Frontal cortex (tissue), 4 donors: ENCODE results near the gene TARS2. TPM values are rescaled to one million over a fixed set of nuclear protein-coding genes. Genes with fewer than 3 reads are reported as not detected.

Experiments
- DNase-seq, 2 donors: peaks; one replicate each; pipeline ENCODE4 v3.0.0; 2012; ENCODE audit warnings: low spot score in 2 of 2
- FAIRE-seq: peaks from 2 replicates; lab custom pipeline; 2012; peaks lifted over from hg19 to GRCh38; lab: Jason Lieb, UNC
- total RNA-seq: library from RNA; depleted of rRNA; stranded (reverse); fragments of >200 nt; gene quantifications from one replicate; pipeline ENCODE4 v1.2.3, GENCODE V29; 2014
- donor health status: control.
- donor health status: control.
- donor health status: control.

Gene TARS2
- total RNA-seq = 22.8 TPM

GRCh38 chr1:150486966-150487762, at the start of gene TARS2:
Gene TARS2 (plus strand): TSS chr1:150487419. CDS start chr1:150487451, 32 bp downstream.
- FAIRE-seq = no peak
- peak; percentile 78 to 93 for DNase-seq

GRCh38 chr1:150441121-150441520, 46.1 kb upstream of the TARS2 start:
- DNase-seq (no peak), FAIRE-seq (no peak)

- DNase-seq (no peak), FAIRE-seq (no peak)
Measured at GRCh38 chr1:150444232-150444631, 43.0 kb upstream of the TARS2 start.

GRCh38 chr1:150456146-150456647, 31.0 kb upstream of the TARS2 start:
- FAIRE-seq = no peak
- no peak for DNase-seq

GRCh38 chr1:150464422-150464826, 22.8 kb upstream of the TARS2 start:
- FAIRE-seq (no peak), DNase-seq (peak in 1 of 2 donors; percentile 65)

- FAIRE-seq (no peak), DNase-seq (no peak)
Measured at GRCh38 chr1:150466964-150467363, 20.3 kb upstream of the TARS2 start.

GRCh38 chr1:150469291-150469690, 17.9 kb upstream of the TARS2 start:
- DNase-seq (no peak), FAIRE-seq (no peak)

GRCh38 chr1:150472601-150473200, 14.5 kb upstream of the TARS2 start:
- FAIRE-seq (no peak), DNase-seq (no peak)

- FAIRE-seq (no peak), DNase-seq (no peak)
Measured at GRCh38 chr1:150473659-150474058, 13.6 kb upstream of the TARS2 start.

GRCh38 chr1:150474869-150475268, 12.3 kb upstream of the TARS2 start:
- DNase-seq (no peak), FAIRE-seq (no peak)

- no peak for DNase-seq
- no peak for FAIRE-seq
Measured at GRCh38 chr1:150476754-150477153, 10.5 kb upstream of the TARS2 start.

- FAIRE-seq = no peak
Measured at GRCh38 chr1:150477320-150477719, 9.9 kb upstream of the TARS2 start.

GRCh38 chr1:150477733-150478132, 9.5 kb upstream of the TARS2 start:
- DNase-seq = no peak
- no peak for FAIRE-seq

More at GRCh38 chr1:150477320-150477719, 9.9 kb upstream of the TARS2 start:
- no peak for DNase-seq

- DNase-seq (no peak), FAIRE-seq (no peak)
Measured at GRCh38 chr1:150479370-150479769, 7.8 kb upstream of the TARS2 start.

- FAIRE-seq = no peak
- no peak for DNase-seq
Measured at GRCh38 chr1:150479927-150480352, 7.3 kb upstream of the TARS2 start.

GRCh38 chr1:150484431-150484830, 2.8 kb upstream of the TARS2 start:
- no peak for DNase-seq
- FAIRE-seq = no peak

- FAIRE-seq (no peak), DNase-seq (no peak)
Measured at GRCh38 chr1:150484861-150485260, 2.4 kb upstream of the TARS2 start.

GRCh38 chr1:150487763-150488115, 520 bp downstream of the TARS2 start:
- DNase-seq (no peak), FAIRE-seq (no peak)

- DNase-seq = no peak
- FAIRE-seq = no peak
Measured at GRCh38 chr1:150493175-150493574, 6.0 kb downstream of the TARS2 start.

GRCh38 chr1:150498342-150498741, 11.1 kb downstream of the TARS2 start:
- DNase-seq (no peak), FAIRE-seq (no peak)

- DNase-seq (no peak), FAIRE-seq (no peak)
Measured at GRCh38 chr1:150505431-150505830, 18.2 kb downstream of the TARS2 start.
